ENCODE results near the gene PUS3. TPM values are rescaled to one million over a fixed set of nuclear protein-coding genes. Genes with fewer than 3 reads are reported as not detected.

PUS3 gene, protein sequence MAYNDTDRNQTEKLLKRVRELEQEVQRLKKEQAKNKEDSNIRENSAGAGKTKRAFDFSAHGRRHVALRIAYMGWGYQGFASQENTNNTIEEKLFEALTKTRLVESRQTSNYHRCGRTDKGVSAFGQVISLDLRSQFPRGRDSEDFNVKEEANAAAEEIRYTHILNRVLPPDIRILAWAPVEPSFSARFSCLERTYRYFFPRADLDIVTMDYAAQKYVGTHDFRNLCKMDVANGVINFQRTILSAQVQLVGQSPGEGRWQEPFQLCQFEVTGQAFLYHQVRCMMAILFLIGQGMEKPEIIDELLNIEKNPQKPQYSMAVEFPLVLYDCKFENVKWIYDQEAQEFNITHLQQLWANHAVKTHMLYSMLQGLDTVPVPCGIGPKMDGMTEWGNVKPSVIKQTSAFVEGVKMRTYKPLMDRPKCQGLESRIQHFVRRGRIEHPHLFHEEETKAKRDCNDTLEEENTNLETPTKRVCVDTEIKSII
- 10.0 TPM for polyA plus RNA-seq

DNA sequence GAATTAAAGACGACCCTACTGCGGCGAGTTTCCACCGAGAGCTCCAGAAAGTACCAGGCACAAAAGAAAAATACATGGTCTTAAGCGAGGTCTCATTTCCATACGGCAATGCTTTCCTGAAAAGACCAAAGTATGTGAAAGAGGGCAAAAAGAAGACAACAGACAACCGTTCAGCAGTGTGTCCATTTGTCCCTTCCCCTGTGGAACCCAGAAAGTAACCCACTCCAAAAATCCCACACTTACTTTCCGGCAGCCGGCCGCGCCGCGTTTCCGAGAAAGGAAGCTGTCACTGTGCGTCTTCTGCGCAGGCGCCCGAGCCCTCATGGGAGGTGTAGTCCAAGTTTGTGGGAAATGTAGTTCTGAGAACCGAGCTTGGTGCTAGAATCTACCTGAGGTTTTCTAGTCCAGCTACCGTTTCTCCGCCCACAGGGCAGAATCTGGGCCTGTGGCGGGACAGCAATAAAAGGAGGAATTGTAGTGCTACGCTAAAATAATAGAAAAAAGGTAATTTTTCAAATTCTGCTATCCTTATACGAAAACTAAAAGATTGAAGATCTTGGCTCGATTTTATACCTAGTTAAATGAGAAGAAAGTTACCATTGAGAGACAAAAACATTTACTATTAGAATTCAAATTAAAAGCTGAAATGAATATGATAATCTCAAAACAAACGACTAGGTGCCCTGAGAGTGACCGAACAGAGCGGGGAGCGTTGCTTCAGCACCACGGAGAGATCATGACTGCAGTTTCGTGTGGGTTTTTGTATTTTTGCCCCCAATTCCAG lies at the start of gene PUS3:
TSS of gene PUS3 (minus strand) at position 280 of the 784 bp plus-strand sequence. CDS start 6,922 bp downstream, outside the sequence.
- Mint-ChIP-seq H3K4me3 (peak within 1 kb of the TSS; percentile 93 to 99 (median 96)), H3K36me3 (peaks cover 10% of the 10 kb centered on the region), H3K27me3 (peaks cover 14% of the 10 kb centered on the region), H3K27ac (peak within 1 kb of the TSS; percentile 82 to 96 (median 92)), H3K9me3 (no peaks in the 10 kb centered on the region), H3K4me1 (peaks cover 14 to 27% (median 24%) of the 10 kb centered on the region in 3 donors)

DNA sequence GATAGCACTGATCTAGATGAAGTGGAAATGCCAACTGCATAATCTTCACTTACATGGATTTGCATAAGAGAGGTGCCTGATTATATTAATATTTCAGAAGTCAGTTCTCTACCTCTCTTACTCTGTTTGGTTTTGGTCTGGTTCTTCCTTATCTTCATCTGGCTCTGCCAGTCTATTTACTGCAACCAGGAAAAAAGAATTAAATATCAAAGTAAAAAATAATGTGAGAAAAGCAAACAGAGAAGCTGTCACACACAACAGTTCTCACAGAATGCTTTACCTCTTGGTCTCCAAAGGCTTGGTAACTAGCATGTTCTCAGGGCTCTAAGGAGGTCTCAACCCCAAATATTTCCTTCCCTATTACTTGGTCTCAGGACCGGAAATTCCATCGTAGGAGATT lies 49.6 kb upstream of the PUS3 start:
- peaks cover 0 to 4% (median under 1%) of the 10 kb centered on the region in 3 donors for H3K4me1 Mint-ChIP-seq
- no peaks in the 10 kb centered on the region for H3K9me3 Mint-ChIP-seq

DNA sequence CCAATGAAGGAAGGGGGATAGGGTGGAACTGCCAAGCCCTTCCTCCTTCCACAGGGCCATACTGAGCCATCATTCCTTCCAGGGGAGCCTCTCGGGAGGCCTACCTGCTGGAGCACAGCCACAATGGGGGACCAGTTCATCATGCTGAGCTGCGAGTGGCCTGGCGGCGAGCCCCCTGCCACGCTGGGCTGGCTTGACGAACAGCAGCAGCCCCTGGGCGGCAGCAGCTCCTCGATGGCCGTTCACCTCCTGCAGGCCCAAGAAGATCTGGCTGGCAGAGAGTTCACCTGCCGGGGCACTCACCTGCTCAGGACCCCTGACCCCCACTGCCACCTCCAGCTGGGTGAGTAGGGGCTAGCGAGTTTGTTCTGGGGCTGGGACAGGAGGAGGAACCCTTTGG lies 48.7 kb upstream of the PUS3 start:
- H3K9me3 Mint-ChIP-seq = no peaks in the 10 kb centered on the region
- peaks cover 0 to 2% (median 0%) of the 10 kb centered on the region in 3 donors for H3K4me1 Mint-ChIP-seq
- H3K4me3 Mint-ChIP-seq = no peak overlapping the region
- H3K36me3 Mint-ChIP-seq = no peaks in the 10 kb centered on the region
- H3K27me3 Mint-ChIP-seq = peaks cover 6% of the 10 kb centered on the region
- H3K27ac Mint-ChIP-seq = peak overlapping the region in 1 of 3 donors; percentile 12

More for the DNA sequence above, 49.6 kb upstream of the PUS3 start:
- H3K27ac Mint-ChIP-seq = no peak overlapping the region
- H3K27me3 Mint-ChIP-seq = peaks cover 4% of the 10 kb centered on the region
- no peaks in the 10 kb centered on the region for H3K36me3 Mint-ChIP-seq
- no peak overlapping the region for H3K4me3 Mint-ChIP-seq

DNA sequence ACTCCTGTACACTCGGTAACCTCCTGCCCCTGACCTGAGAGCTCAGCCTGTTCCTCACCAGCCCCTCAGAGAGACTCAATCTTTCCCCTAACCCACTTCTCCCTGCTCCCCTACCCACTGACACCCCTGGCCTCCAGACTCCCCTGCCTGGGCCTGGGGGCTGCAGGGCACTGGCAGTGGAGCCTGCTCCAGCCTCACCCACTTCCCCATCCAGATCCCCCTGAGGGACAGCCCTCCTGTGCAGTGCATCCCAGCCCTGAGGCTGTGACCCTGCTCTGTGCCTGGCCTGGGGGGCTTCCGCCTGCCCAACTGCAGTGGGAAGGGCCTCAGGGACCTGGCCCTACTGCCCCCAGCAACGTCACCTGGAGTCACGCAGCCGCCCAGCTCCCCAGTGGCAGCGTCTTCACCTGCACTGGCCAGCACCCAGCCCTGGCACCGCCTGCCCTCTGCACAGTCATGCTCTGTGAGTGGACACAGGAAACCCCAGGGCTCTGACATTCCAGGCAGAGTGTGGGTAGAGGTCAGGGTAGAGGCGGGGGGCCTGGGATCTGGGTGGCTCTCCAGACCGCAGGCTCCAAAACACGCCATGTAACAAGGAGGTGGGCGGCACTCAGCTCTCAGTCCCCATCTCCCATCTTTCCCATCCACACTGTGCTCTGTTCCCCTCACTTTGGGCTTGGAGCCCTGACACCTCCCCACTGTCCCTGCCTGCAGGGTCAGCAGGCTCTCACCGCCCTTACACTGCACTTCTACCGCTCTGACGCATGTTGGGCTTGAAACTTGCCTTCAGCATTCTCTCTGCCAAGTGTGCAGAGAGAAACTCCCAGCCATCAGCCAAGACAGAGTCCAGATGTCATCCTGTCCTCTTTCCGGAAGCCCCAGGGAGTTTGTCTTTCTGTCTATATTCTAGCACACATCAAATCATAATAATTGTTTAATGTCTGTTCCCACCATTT lies 48.0 kb upstream of the PUS3 start:
- peak overlapping the region in 1 of 3 donors; percentile 57 for H3K27ac Mint-ChIP-seq
- H3K9me3 Mint-ChIP-seq = no peaks in the 10 kb centered on the region
- no peak overlapping the region for H3K4me3 Mint-ChIP-seq
- H3K4me1 Mint-ChIP-seq = peaks cover 0 to 2% (median 0%) of the 10 kb centered on the region in 3 donors
- H3K27me3 Mint-ChIP-seq = peaks cover 5% of the 10 kb centered on the region
- no peaks in the 10 kb centered on the region for H3K36me3 Mint-ChIP-seq

DNA sequence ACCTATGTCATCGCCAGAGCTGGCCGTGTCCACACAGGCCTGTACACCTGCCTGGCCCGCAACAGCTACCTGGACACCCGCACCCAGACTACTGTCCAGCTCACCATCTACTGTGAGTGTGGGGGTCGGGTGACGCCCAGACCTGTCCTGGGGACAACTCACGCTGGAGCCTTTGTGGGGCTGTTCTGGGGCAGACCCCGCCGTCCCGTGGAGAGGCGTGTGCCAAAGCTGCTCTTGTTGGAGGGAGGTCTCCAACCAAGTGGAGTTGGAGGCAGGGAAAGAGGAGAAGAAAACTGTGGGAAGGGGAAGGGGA lies 47.1 kb upstream of the PUS3 start:
- Mint-ChIP-seq H3K4me1 (peaks cover 0 to 2% (median 0%) of the 10 kb centered on the region in 3 donors), H3K27me3 (peaks cover 5% of the 10 kb centered on the region), H3K36me3 (no peaks in the 10 kb centered on the region), H3K27ac (no peak overlapping the region), H3K4me3 (no peak overlapping the region), H3K9me3 (no peaks in the 10 kb centered on the region)

DNA sequence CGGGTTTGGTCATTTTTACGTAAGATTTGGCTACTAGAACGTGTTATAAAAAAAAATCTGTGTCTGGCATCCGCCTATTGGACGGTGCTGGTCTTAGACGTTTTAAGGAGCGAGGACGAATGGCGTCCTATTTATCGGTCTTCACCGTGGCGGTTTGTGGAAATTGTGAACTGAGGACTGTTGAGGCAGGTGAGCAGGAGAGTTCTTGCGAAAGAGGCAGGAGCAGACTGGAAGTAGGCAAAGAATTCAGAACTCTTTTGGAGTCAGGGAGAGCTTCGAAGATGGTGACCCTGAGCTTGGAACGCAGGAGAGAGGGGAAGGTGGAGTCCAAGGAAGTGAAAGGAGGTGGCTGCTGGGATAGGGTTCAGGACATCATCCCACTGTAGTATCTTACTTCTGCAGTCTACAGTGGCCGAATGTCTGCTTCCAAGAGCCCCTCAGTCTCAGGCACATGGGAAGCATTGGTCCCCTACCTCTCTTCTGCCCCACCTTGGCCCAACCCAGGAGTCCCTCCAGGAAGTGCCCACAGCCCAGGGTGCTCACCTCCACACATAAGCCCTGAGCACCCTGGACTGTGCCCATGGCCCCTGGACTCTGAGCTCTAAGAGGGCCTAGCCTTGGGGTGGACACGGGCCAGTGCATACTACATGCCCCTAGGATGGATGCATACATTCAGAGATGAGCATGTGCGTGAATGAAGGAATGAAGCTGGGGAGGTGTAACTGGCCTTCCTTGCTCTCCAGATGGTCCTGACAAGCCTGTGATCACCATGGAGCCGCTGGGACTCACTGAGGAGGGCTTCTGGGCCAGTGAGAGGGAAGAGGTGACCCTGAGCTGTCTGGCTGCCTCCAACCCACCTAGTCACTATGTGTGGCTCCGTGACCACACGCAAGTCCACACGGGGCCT lies 46.5 kb upstream of the PUS3 start:
- no peaks in the 10 kb centered on the region for H3K36me3 Mint-ChIP-seq

DNA sequence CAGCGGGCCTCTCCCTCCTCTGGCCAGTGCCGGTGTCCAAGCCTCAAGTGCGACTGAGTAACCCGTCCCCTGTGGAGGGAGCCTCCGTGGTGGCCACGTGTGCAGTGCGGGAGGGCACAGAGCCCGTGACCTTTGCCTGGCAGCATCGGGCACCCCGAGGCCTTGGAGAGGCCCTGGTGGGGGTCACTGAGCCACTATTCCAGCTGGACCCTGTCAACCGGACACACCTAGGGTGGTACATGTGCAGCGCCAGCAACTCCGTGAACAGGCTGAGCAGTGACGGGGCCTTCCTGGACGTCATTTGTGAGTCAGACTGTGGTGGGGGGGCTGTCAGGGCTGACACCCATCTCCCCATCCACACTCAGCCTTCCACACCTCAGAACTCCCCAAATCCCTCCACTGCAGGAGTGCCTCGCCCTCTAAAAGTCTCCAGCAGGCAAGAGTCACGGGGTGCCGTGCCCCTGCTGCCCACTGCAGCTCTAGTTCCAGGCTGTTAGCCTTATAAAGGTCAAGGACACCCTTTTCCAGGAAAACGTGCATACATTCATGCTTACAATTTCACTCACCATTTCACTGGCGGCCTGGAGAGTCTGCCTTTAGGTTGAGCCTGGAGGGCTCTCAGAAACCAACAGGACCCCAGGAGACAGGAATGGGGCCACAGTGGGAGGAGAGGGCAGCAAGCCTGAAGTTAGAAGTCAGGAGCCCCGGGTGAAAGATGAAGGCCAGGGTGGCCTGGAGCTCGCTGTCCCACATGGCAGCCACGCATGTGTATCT lies 45.5 kb upstream of the PUS3 start:
- no peak overlapping the region for H3K27ac Mint-ChIP-seq
- no peak overlapping the region for H3K4me3 Mint-ChIP-seq
- no peaks in the 10 kb centered on the region for H3K36me3 Mint-ChIP-seq
- peaks cover 7% of the 10 kb centered on the region for H3K27me3 Mint-ChIP-seq
- H3K4me1 Mint-ChIP-seq = peaks cover 0 to 2% (median 0%) of the 10 kb centered on the region in 3 donors
- no peaks in the 10 kb centered on the region for H3K9me3 Mint-ChIP-seq

More for the DNA sequence above, 46.5 kb upstream of the PUS3 start:
- H3K27ac Mint-ChIP-seq = no peak overlapping the region
- H3K4me1 Mint-ChIP-seq = peaks cover 0 to 2% (median 0%) of the 10 kb centered on the region in 3 donors
- no peaks in the 10 kb centered on the region for H3K9me3 Mint-ChIP-seq
- peak overlapping the region in 1 of 4 donors; percentile 28 for H3K4me3 Mint-ChIP-seq
- H3K27me3 Mint-ChIP-seq = peaks cover 4% of the 10 kb centered on the region

DNA sequence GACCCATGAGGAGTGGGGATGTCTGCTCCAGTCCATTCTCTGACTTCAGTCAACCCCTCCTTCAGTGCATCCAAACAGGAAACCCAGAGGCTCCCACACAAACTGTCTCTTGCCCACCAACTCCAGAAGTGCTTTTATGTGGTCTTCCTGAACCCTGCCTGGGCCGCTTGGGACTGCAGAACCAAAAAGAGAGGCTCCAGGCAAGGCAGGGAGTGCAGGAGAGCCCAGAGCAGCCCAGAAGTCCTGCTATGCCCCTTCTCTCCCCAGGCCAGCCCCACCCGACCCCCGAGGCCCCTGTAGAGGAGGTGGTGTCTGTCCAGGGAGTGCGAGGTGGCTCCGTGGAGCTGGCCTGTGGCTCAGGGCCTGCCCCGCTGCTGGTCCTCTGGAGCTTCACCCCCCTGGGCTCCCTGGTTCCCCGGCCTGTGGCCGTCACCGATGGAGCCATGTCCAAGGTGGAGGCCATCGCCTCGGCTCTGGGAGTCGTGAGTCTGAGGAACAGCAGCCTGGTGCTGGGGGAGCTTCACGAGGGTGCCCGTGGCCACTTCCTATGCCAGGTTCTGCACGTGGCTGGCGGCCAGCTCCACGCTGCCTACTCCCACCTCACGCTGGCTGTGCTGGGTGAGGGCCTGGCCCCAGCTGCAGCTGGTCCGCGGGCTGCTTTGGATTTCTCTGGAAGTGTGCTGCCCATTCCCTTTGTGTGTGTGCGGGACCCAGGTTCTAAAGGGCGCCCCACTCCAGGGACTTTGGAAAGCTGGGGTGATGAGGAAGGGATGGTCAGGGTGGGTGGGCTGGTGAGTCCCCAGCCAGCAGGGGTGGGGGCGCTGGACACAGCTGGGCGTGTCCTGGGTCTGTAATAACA lies 44.6 kb upstream of the PUS3 start:
- Mint-ChIP-seq H3K36me3 (no peaks in the 10 kb centered on the region), H3K27ac (no peak overlapping the region), H3K4me1 (peaks cover 0 to 2% (median under 1%) of the 10 kb centered on the region in 3 donors), H3K27me3 (peaks cover 7% of the 10 kb centered on the region), H3K9me3 (no peaks in the 10 kb centered on the region), H3K4me3 (no peak overlapping the region)

DNA sequence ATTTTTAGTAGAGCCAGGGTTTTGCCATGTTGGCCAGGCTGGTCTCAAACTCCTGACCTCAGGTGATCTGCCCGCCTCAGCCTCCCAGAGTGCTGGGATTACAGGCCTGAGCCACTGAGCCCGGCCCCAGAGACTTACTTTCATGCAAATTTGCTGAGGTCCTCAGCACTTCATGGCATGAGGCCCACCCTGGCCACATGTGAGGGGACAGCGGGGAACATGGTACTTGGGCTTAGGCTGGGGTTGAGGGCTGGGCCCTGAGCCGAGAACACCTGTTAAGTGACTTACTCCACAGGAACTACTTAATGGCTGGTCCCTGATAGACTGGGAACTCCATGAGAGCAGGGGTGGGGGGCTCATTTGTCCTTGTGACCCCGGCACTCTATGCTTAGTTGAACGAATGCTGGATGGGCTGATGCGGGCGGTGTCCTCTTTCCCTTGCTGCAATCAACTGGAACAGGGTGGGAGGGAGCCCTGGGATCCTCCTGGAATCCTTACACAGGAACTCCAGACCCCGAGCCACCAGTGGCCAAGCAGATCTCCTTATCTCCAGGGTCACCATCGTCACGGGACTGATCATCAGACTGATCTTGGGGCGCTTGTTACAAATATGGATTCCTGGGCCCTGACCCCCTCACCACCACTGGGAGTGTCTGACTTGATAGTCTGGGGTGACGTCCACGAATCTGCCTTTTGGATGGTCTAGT lies 43.9 kb upstream of the PUS3 start:
- peak overlapping the region in 1 of 4 donors; percentile 49 for H3K4me3 Mint-ChIP-seq
- H3K27me3 Mint-ChIP-seq = peaks cover 7% of the 10 kb centered on the region
- H3K4me1 Mint-ChIP-seq = peaks cover 0 to 8% (median 7%) of the 10 kb centered on the region in 3 donors
- no peak overlapping the region for H3K27ac Mint-ChIP-seq
- H3K36me3 Mint-ChIP-seq = no peaks in the 10 kb centered on the region
- H3K9me3 Mint-ChIP-seq = no peaks in the 10 kb centered on the region

DNA sequence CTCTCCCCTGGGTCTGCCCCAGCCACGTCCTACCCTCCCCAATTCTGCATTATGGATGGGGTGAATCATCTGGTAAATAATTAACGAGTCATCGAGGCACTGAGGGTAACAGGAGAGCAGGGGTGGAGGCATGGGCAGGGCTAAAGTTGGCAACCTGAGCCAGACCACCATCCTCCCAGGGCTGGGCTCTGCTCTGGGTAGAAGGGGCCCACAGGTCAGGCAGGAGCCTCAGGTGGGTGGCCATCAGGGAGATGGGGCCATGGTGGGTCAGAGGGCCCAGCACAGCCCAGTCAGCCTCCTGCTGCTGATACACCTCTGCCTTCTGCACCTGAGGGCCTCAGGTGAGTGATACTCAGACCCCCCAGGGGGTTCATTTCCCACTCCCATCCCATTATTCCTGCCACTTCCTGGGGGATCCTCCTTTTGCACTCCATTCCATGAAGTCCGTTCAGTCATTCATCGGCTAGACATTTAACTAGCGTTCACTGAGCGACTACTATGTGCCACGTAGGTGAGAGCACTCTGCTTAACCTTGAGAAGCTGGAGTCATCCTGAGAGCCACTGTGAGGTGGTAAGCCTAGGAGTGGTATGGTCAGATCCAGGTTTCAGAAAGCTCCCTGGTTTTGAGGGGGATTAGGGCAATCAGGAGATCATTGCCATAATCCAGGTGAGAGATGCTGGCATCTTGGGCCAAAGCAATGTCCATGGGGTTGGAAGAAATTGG lies 43.0 kb upstream of the PUS3 start, which contains the start of gene VSIG10L2:
TSS of gene VSIG10L2 (plus strand) at position 248 of the 724 bp plus-strand sequence. CDS start at position 260, 12 bp downstream.
- peak within 1 kb of the TSS in 1 of 4 donors; percentile 49 for H3K4me3 Mint-ChIP-seq
- no peaks in the 10 kb centered on the region for H3K9me3 Mint-ChIP-seq
- peaks cover 7% of the 10 kb centered on the region for H3K27me3 Mint-ChIP-seq
- no peaks in the 10 kb centered on the region for H3K36me3 Mint-ChIP-seq
- H3K27ac Mint-ChIP-seq = no peak within 1 kb of the TSS
- peaks cover 0 to 8% (median 7%) of the 10 kb centered on the region in 3 donors for H3K4me1 Mint-ChIP-seq

DNA sequence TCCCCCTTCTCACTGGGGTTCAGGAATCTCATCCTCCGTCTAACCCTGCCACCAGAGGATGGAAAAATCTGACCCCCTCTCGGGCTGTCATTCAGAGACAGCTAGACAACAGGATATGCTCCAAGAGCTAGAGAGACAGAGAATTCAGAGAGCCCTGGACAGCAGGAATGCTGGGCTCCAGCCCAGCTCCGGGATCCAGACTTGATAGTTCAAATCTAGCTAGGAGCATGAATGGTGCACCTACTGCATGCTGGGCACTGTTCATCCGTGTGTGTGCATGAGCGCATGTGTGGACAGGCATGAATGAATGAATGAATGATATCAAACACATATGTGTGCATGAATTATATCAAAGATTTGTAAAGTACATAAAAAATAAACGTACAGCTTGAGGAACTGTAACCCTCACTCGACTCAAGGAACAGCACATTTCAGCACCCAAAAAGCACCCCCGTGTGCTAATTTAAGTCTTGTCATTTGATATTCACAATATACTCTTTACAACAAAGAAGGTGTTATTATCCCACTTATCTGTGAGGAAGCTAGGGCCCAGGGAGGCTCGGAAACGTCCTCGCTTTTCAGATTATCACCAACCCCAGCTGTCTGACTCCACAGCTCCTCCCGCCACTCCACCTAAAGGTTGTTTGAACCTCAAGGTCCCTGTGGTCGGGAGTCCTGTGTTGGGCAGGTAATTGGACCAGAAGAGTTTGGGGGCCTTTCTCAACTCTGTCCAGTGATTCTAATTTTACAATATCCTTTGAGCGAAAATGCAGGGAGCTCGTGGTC lies 42.2 kb upstream of the PUS3 start:
- no peak overlapping the region for H3K27ac Mint-ChIP-seq
- peaks cover 0 to 8% (median 7%) of the 10 kb centered on the region in 3 donors for H3K4me1 Mint-ChIP-seq
- H3K27me3 Mint-ChIP-seq = peaks cover 7% of the 10 kb centered on the region
- no peak overlapping the region for H3K4me3 Mint-ChIP-seq
- no peaks in the 10 kb centered on the region for H3K36me3 Mint-ChIP-seq
- H3K9me3 Mint-ChIP-seq = no peaks in the 10 kb centered on the region
